Trophoblast cell (in vitro differentiated cells and primary cell): Measurements from ENCODE around the gene NAGPA.

Source experiments
- DNase-seq, 2 donors: peaks; one replicate each; pipeline ENCODE4 v3.0.0-alpha.2; 2016
- H2AFZ ChIP-seq: 2 replicates; pipeline ENCODE4 v1.6.1; 2013; ENCODE audit warnings: low read length, moderate library complexity, mild to moderate bottlenecking; ENCODE audit not compliant: insufficient read depth, poor library complexity
- H2AK5ac ChIP-seq: 2 replicates; pipeline ENCODE4 v1.6.1; 2013; ENCODE audit warnings: mild to moderate bottlenecking, low read length
- H2BK120ac ChIP-seq: 2 replicates; pipeline ENCODE4 v1.6.1; 2013; ENCODE audit warnings: low read length, mild to moderate bottlenecking, moderate library complexity; ENCODE audit not compliant: insufficient read depth, poor library complexity
- H2BK12ac ChIP-seq: 2 replicates; pipeline ENCODE4 v1.6.1; 2013; ENCODE audit warnings: mild to moderate bottlenecking, low read length, moderate library complexity
- H2BK5ac ChIP-seq: 2 replicates; pipeline ENCODE4 v1.6.1; 2013; ENCODE audit warnings: low read length, low read depth, moderate library complexity, mild to moderate bottlenecking; ENCODE audit not compliant: poor library complexity
- H3K14ac ChIP-seq: 2 replicates; pipeline ENCODE4 v1.6.1; 2013; ENCODE audit warnings: mild to moderate bottlenecking, low read length
- H3K18ac ChIP-seq: 2 replicates; pipeline ENCODE4 v1.6.1; 2013; ENCODE audit warnings: mild to moderate bottlenecking, low read length
- H3K23ac ChIP-seq: 2 replicates; pipeline ENCODE4 v1.6.1; 2013; ENCODE audit warnings: low read length
- H3K27ac ChIP-seq: 2 replicates; pipeline ENCODE4 v1.5.1; 2013; ENCODE audit warnings: low read depth, mild to moderate bottlenecking, inconsistent platforms, low read length, moderate library complexity
- H3K27me3 ChIP-seq: 2 replicates; pipeline ENCODE4 v1.6.1; 2013; ENCODE audit warnings: inconsistent platforms, mild to moderate bottlenecking, low read length, moderate library complexity; ENCODE audit not compliant: insufficient read depth
- H3K36me3 ChIP-seq, 2 experiments: 1 replicate in 1 of 2; 2 replicates in 1 of 2; pipeline ENCODE4 v1.6.1; 2013; ENCODE audit warnings: low read length in 2 of 2, mild to moderate bottlenecking in 2 of 2, moderate library complexity in 1 of 2; ENCODE audit not compliant: insufficient read depth in 2 of 2, control insufficient read depth in 1 of 2
- H3K4ac ChIP-seq: 2 replicates; pipeline ENCODE4 v1.6.1; 2013; ENCODE audit warnings: low read depth, mild to moderate bottlenecking, low read length, moderate library complexity
- H3K4me1 ChIP-seq, 2 experiments: 1 replicate in 1 of 2; 2 replicates in 1 of 2; pipeline ENCODE4 v1.6.1; 2013; ENCODE audit warnings: low read length in 2 of 2, mild to moderate bottlenecking in 2 of 2, moderate library complexity in 1 of 2; ENCODE audit not compliant: insufficient read depth in 2 of 2, control insufficient read depth in 1 of 2
- H3K4me2 ChIP-seq: 2 replicates; pipeline ENCODE4 v1.6.1; 2013; ENCODE audit warnings: inconsistent platforms, mild to moderate bottlenecking, low read length, moderate library complexity
- H3K4me3 ChIP-seq: 2 replicates; pipeline ENCODE4 v1.5.1; 2013; ENCODE audit warnings: mild to moderate bottlenecking, low read depth, low read length, inconsistent platforms
- H3K79me1 ChIP-seq: one replicate; pipeline ENCODE4 v1.6.1; 2013; ENCODE audit warnings: low read length
- H3K79me2 ChIP-seq: 2 replicates; pipeline ENCODE4 v1.6.1; 2013; ENCODE audit warnings: low read length, mild to moderate bottlenecking; ENCODE audit not compliant: control insufficient read depth, insufficient read depth, poor library complexity
- H3K9ac ChIP-seq: 2 replicates; pipeline ENCODE4 v1.6.1; 2013; ENCODE audit warnings: mild to moderate bottlenecking, low read length
- H3K9me3 ChIP-seq: 2 replicates; pipeline ENCODE4 v1.6.1; 2013; ENCODE audit warnings: low read depth, mild to moderate bottlenecking, control low read depth, inconsistent platforms, low read length; ENCODE audit not compliant: insufficient read depth
- H4K12ac ChIP-seq: 2 replicates; pipeline ENCODE4 v1.6.1; 2013; ENCODE audit warnings: low read depth, mild to moderate bottlenecking, low read length, moderate library complexity
- H4K8ac ChIP-seq: 2 replicates; pipeline ENCODE4 v1.6.1; 2013; ENCODE audit warnings: low read depth, mild to moderate bottlenecking, low read length, moderate library complexity
- H4K91ac ChIP-seq: one replicate; pipeline ENCODE4 v1.6.1; 2013; ENCODE audit warnings: low read depth, mild to moderate bottlenecking, low read length, moderate library complexity
- WGBS: extraction: QIAGEN DNeasy Blood & Tissue Kit; methylation state at CpG from one replicate; pipeline ENCODE4 v1.1.7; 2013; ENCODE audit warnings: missing lambda C conversion rate; ENCODE audit not compliant: insufficient read length, insufficient coverage; ENCODE audit errors: extremely low coverage; 5-methylcytosine and 5-hydroxymethylcytosine counted together

Gene NAGPA

GRCh38 chr16:5060073-5060641 lies 26.4 kb upstream of the NAGPA start:
- no peak overlapping the region for H2BK12ac ChIP-seq
- H2BK5ac ChIP-seq = no peak overlapping the region
- no CpG with 5 or more reads among the region's 10 CpGs for WGBS
- no peaks in the 10 kb centered on the region for H3K4me1 ChIP-seq
- no peak overlapping the region for H4K8ac ChIP-seq
- no peak overlapping the region for H2AK5ac ChIP-seq
- no peak overlapping the region for H3K23ac ChIP-seq
- DNase-seq = no peak
- no peak overlapping the region for H4K91ac ChIP-seq
- H2AFZ ChIP-seq = no peak overlapping the region
- H3K27ac ChIP-seq = no peak overlapping the region
- no peaks in the 10 kb centered on the region for H3K9me3 ChIP-seq
- no peak overlapping the region for H3K9ac ChIP-seq
- no peaks in the 10 kb centered on the region for H3K27me3 ChIP-seq
- no peak overlapping the region for H3K18ac ChIP-seq
- H2BK120ac ChIP-seq = no peak overlapping the region
- H3K4ac ChIP-seq = no peak overlapping the region
- no peak overlapping the region for H3K14ac ChIP-seq
- H4K12ac ChIP-seq = no peak overlapping the region
- H3K79me1 ChIP-seq = no peaks in the 10 kb centered on the region
- H3K79me2 ChIP-seq = no peaks in the 10 kb centered on the region
- no peak overlapping the region for H3K4me3 ChIP-seq
- no peaks in the 10 kb centered on the region for H3K36me3 ChIP-seq
- H3K4me2 ChIP-seq = no peak overlapping the region

GRCh38 chr16:5059386-5060072 lies 25.8 kb upstream of the NAGPA start:
- H3K4me3 ChIP-seq = no peak overlapping the region
- no peak overlapping the region for H3K14ac ChIP-seq
- no peak overlapping the region for H2BK120ac ChIP-seq
- H3K4ac ChIP-seq = no peak overlapping the region
- no peak overlapping the region for H2AFZ ChIP-seq
- no peak overlapping the region for H4K12ac ChIP-seq
- H3K4me2 ChIP-seq = no peak overlapping the region
- H3K9ac ChIP-seq = no peak overlapping the region
- H4K8ac ChIP-seq = no peak overlapping the region
- no CpG with 5 or more reads among the region's 6 CpGs for WGBS
- H3K4me1 ChIP-seq = no peaks in the 10 kb centered on the region
- H3K27ac ChIP-seq = no peak overlapping the region
- no peaks in the 10 kb centered on the region for H3K9me3 ChIP-seq
- H4K91ac ChIP-seq = no peak overlapping the region
- no peaks in the 10 kb centered on the region for H3K79me2 ChIP-seq
- no peak for DNase-seq
- H2BK12ac ChIP-seq = no peak overlapping the region
- H3K23ac ChIP-seq = no peak overlapping the region
- H2BK5ac ChIP-seq = no peak overlapping the region
- no peak overlapping the region for H3K18ac ChIP-seq
- H2AK5ac ChIP-seq = no peak overlapping the region
- H3K27me3 ChIP-seq = no peaks in the 10 kb centered on the region
- no peaks in the 10 kb centered on the region for H3K79me1 ChIP-seq
- H3K36me3 ChIP-seq = no peaks in the 10 kb centered on the region

- H3K79me1 ChIP-seq = no peaks in the 10 kb centered on the region
- no peak overlapping the region for H2BK120ac ChIP-seq
- no peaks in the 10 kb centered on the region for H3K4me1 ChIP-seq
- H3K36me3 ChIP-seq = no peaks in the 10 kb centered on the region
- H3K9ac ChIP-seq = no peak overlapping the region
- no peak overlapping the region for H2BK12ac ChIP-seq
- no CpG with 5 or more reads among the region's 7 CpGs for WGBS
- H2BK5ac ChIP-seq = no peak overlapping the region
- H3K4ac ChIP-seq = no peak overlapping the region
- no peaks in the 10 kb centered on the region for H3K9me3 ChIP-seq
- no peak overlapping the region for H3K14ac ChIP-seq
- H2AK5ac ChIP-seq = no peak overlapping the region
- no peak overlapping the region for H3K23ac ChIP-seq
- H3K18ac ChIP-seq = no peak overlapping the region
- H4K8ac ChIP-seq = no peak overlapping the region
- H3K4me3 ChIP-seq = no peak overlapping the region
- no peak overlapping the region for H2AFZ ChIP-seq
- DNase-seq = peak in 1 of 2 donors; percentile 20
- H3K27ac ChIP-seq = no peak overlapping the region
- H4K12ac ChIP-seq = no peak overlapping the region
- H4K91ac ChIP-seq = no peak overlapping the region
- H3K79me2 ChIP-seq = no peaks in the 10 kb centered on the region
- H3K4me2 ChIP-seq = no peak overlapping the region
- H3K27me3 ChIP-seq = no peaks in the 10 kb centered on the region
These were observed 24.7 kb upstream of the NAGPA start for GRCh38 chr16:5058476-5058875.

DNA sequence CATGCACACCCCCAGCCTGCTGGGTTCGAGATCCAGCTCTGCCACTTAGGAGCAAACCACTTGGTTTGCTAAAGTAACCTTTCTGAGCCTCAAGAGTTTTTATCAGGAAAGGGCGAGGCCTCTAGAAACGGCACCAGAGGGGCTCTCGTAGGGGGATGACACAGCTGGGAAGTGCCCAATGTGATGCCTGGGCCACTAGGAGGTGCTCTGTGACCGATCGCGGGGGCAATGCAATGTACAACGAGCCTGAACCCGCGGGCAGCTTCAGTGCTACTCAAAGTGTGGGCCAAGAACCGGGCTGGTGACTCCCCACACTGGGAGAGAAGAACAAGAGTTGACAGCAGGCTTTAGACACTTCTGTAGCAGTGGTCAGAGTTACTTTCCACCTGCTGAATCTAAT lies 22.6 kb upstream of the NAGPA start:
- Histone ChIP-seq H3K4me3 (no peak overlapping the region), H3K4me2 (no peak overlapping the region), H3K79me2 (no peaks in the 10 kb centered on the region), H3K27me3 (no peaks in the 10 kb centered on the region), H3K79me1 (no peaks in the 10 kb centered on the region), H2AK5ac (no peak overlapping the region), H3K14ac (no peak overlapping the region), H2AFZ (no peak overlapping the region), H4K91ac (no peak overlapping the region), H3K9me3 (no peaks in the 10 kb centered on the region), H3K18ac (no peak overlapping the region), H2BK120ac (no peak overlapping the region), H3K36me3 (no peaks in the 10 kb centered on the region), H3K23ac (no peak overlapping the region), H3K27ac (no peak overlapping the region), H3K4ac (no peak overlapping the region), H2BK5ac (no peak overlapping the region), H4K12ac (no peak overlapping the region), H3K4me1 (no peaks in the 10 kb centered on the region), H3K9ac (no peak overlapping the region), H4K8ac (no peak overlapping the region), H2BK12ac (no peak overlapping the region)
- WGBS = no CpG with 5 or more reads among the region's 11 CpGs
- no peak for DNase-seq
